ENCODE data around the gene TMEM131L.

- TF ChIP-seq CTCF (IDR thresholded peaks at IDR 0.05), result no peak
- no peak for TF ChIP-seq ZFX (IDR thresholded peaks at IDR 0.05; ENCODE audit: borderline replicate concordance)
These were observed 22.1 kb downstream of the TMEM131L start for GRCh38 chr4:153488006-153488891.
